H9 (cell line): Measurements from ENCODE around the gene WDFY1. TPM values are rescaled to one million over a fixed set of nuclear protein-coding genes. Genes with fewer than 3 reads are reported as not detected.
"Not testable (repeated sequence)": the region's sequence is repeated elsewhere in the genome, so short reads cannot be mapped to it uniquely, and the experiment has no call there.

Experiments used
- DNase-seq: peaks from one replicate; pipeline ENCODE4 v3.0.0-alpha.2; 2017
- H2AFZ ChIP-seq: one replicate; pipeline ENCODE4 v1.6.1; 2013; ENCODE audit warnings: mild to moderate bottlenecking, low read length, control low read depth, moderate library complexity
- H2AK5ac ChIP-seq: 2 replicates; pipeline ENCODE4 v1.6.1; 2013; ENCODE audit warnings: low read length, control low read depth, mixed read lengths; ENCODE audit not compliant: insufficient read length
- H2BK120ac ChIP-seq: one replicate; pipeline ENCODE4 v1.6.1; 2013; ENCODE audit warnings: low read depth, mild to moderate bottlenecking, low read length, control low read depth, inconsistent platforms; ENCODE audit not compliant: poor library complexity, severe bottlenecking
- H2BK12ac ChIP-seq: 2 replicates; pipeline ENCODE4 v1.6.1; 2013; ENCODE audit warnings: low read length, control low read depth, mixed read lengths, low read depth; ENCODE audit not compliant: insufficient read length
- H2BK15ac ChIP-seq: 2 replicates; pipeline ENCODE4 v1.6.1; 2013; ENCODE audit warnings: low read depth, low read length, control low read depth
- H2BK20ac ChIP-seq: one replicate; pipeline ENCODE4 v1.6.1; 2013; ENCODE audit warnings: low read depth, mild to moderate bottlenecking, low read length, control low read depth, inconsistent platforms; ENCODE audit not compliant: poor library complexity, severe bottlenecking
- H2BK5ac ChIP-seq: 2 replicates; pipeline ENCODE4 v1.6.1; 2013; ENCODE audit warnings: low read length, control low read depth, mixed read lengths; ENCODE audit not compliant: insufficient read length
- H3K14ac ChIP-seq: 2 replicates; pipeline ENCODE4 v1.6.1; 2013; ENCODE audit warnings: low read length, control low read depth; ENCODE audit not compliant: insufficient read depth
- H3K18ac ChIP-seq: 2 replicates; pipeline ENCODE4 v1.6.1; 2013; ENCODE audit warnings: low read depth, mild to moderate bottlenecking, mixed read lengths, low read length, control low read depth; ENCODE audit not compliant: insufficient read length
- H3K23ac ChIP-seq: 2 replicates; pipeline ENCODE4 v1.6.1; 2013; ENCODE audit warnings: low read length, control low read depth, mixed read lengths, low read depth; ENCODE audit not compliant: insufficient read length
- H3K23me2 ChIP-seq: 2 replicates; pipeline ENCODE4 v1.6.1; 2013; ENCODE audit warnings: low read depth, mild to moderate bottlenecking, mixed read lengths, low read length, control low read depth; ENCODE audit not compliant: insufficient read length, poor library complexity, severe bottlenecking
- H3K27ac ChIP-seq: 2 replicates; pipeline ENCODE4 v1.5.1; 2013; ENCODE audit warnings: low read length, control low read depth, mixed read lengths, low read depth; ENCODE audit not compliant: insufficient read length
- H3K27me3 ChIP-seq: 2 replicates; pipeline ENCODE4 v1.6.1; 2013; ENCODE audit warnings: low read length, control low read depth, inconsistent platforms; ENCODE audit not compliant: insufficient read depth
- H3K4ac ChIP-seq: 2 replicates; pipeline ENCODE4 v1.6.1; 2013; ENCODE audit warnings: low read depth, mild to moderate bottlenecking, control low read depth, inconsistent platforms, low read length, moderate library complexity
- H3K4me1 ChIP-seq: 2 replicates; pipeline ENCODE4 v1.6.1; 2013; ENCODE audit warnings: low read length, control low read depth, inconsistent platforms; ENCODE audit not compliant: insufficient read depth
- H3K4me2 ChIP-seq: 2 replicates; pipeline ENCODE4 v1.6.1; 2013; ENCODE audit warnings: low read length, control low read depth, mixed read lengths; ENCODE audit not compliant: insufficient read length, insufficient read depth
- H3K56ac ChIP-seq: 2 replicates; pipeline ENCODE4 v1.6.1; 2013; ENCODE audit warnings: low read depth, mild to moderate bottlenecking, mixed read lengths, low read length, control low read depth; ENCODE audit not compliant: insufficient read length
- H3K79me1 ChIP-seq: 2 replicates; pipeline ENCODE4 v1.6.1; 2013; ENCODE audit warnings: low read depth, mild to moderate bottlenecking, moderate library complexity, low read length, control low read depth, inconsistent platforms; ENCODE audit not compliant: insufficient read depth, poor library complexity, severe bottlenecking
- H3K79me2 ChIP-seq: 2 replicates; pipeline ENCODE4 v1.6.1; 2013; ENCODE audit warnings: low read length, control low read depth, inconsistent platforms; ENCODE audit not compliant: insufficient read depth
- H3K9ac ChIP-seq: 2 replicates; pipeline ENCODE4 v1.6.1; 2013; ENCODE audit warnings: low read length, control low read depth, mixed read lengths; ENCODE audit not compliant: insufficient read length; ENCODE audit errors: extremely low read depth
- H3K9me3 ChIP-seq: one replicate; pipeline ENCODE4 v1.6.1; 2013; ENCODE audit warnings: low read depth, low read length, inconsistent platforms; ENCODE audit not compliant: control insufficient read depth
- H3T11ph ChIP-seq: one replicate; pipeline ENCODE4 v1.6.1; 2013; ENCODE audit warnings: mild to moderate bottlenecking, low read length, control low read depth, inconsistent platforms
- H4K20me1 ChIP-seq: one replicate; pipeline ENCODE4 v1.6.1; 2013; ENCODE audit not compliant: control insufficient read depth, insufficient read length, insufficient read depth
- H4K5ac ChIP-seq: 2 replicates; pipeline ENCODE4 v1.6.1; 2013; ENCODE audit warnings: low read depth, mild to moderate bottlenecking, mixed read lengths, low read length, control low read depth; ENCODE audit not compliant: insufficient read length
- H4K8ac ChIP-seq: replicated peaks from 2 replicates; pipeline ENCODE4 v1.6.1; 2013; ENCODE audit warnings: low read length, control low read depth, mixed read lengths, low read depth; ENCODE audit not compliant: insufficient read length
- H4K91ac ChIP-seq: 2 replicates; pipeline ENCODE4 v1.6.1; 2013; ENCODE audit warnings: low read depth, mild to moderate bottlenecking, moderate library complexity, mixed read lengths, low read length, control low read depth; ENCODE audit not compliant: insufficient read length
- H3K27ac Mint-ChIP-seq, 3 experiments: 2 replicates in 2 of 3; 3 replicates in 1 of 3; pipeline ENCODE4 v1.8.0; 2020 to 2021; ENCODE audit warnings: mixed read lengths in 3 of 3, mild to moderate bottlenecking in 1 of 3, moderate library complexity in 1 of 3
- H3K27me3 Mint-ChIP-seq: 2 replicates; pipeline ENCODE4 v1.8.0; 2021; ENCODE audit warnings: low read depth, mild to moderate bottlenecking, moderate library complexity, mixed read lengths
- H3K36me3 Mint-ChIP-seq, 3 experiments: 2 replicates in 2 of 3; 3 replicates in 1 of 3; pipeline ENCODE4 v1.8.0; 2020 to 2021; ENCODE audit warnings: low read depth in 3 of 3, mixed read lengths in 3 of 3; ENCODE audit not compliant: insufficient read depth in 1 of 3
- H3K4me1 Mint-ChIP-seq, 2 experiments: 2 replicates each; pipeline ENCODE4 v1.8.0; 2020; ENCODE audit warnings: mixed read lengths in 2 of 2
- H3K4me3 Mint-ChIP-seq, 2 experiments: 2 replicates in 1 of 2; 3 replicates in 1 of 2; pipeline ENCODE4 v1.8.0; 2020 to 2021; ENCODE audit warnings: mild to moderate bottlenecking in 2 of 2, mixed read lengths in 2 of 2, moderate library complexity in 1 of 2
- H3K9me3 Mint-ChIP-seq, 2 experiments: 2 replicates in 1 of 2; 3 replicates in 1 of 2; pipeline ENCODE4 v1.8.0; 2020; ENCODE audit warnings: mild to moderate bottlenecking in 2 of 2, mixed read lengths in 2 of 2, moderate library complexity in 1 of 2
- CTCF ChIP-seq: fragments of 200-600 bp; sonication (generic); conservative IDR thresholded peaks from 3 replicates; pipeline ENCODE4 v1.8.0; 2021; ENCODE audit warnings: antibody characterized with exemption, mild to moderate bottlenecking
- WGBS: extraction: QIAGEN DNeasy Blood & Tissue Kit; methylation state at CpG from one replicate; pipeline ENCODE4 v1.1.7; 2013; ENCODE audit warnings: missing lambda C conversion rate, low lambda C conversion rate, mixed read lengths; ENCODE audit not compliant: insufficient read length; ENCODE audit errors: extremely low coverage; 5-methylcytosine and 5-hydroxymethylcytosine counted together
- total RNA-seq: library from RNA; stranded (reverse); gene quantifications from 2 replicates; pipeline ENCODE4 v1.2.1, GENCODE V29; 2021

Gene WDFY1
- total RNA-seq, 1 experiment from 2014 or later, result 54.1 TPM

GRCh38 chr2:223873672-223874071 lies 71.5 kb downstream of the WDFY1 start:
- Histone ChIP-seq H3K4ac (no peak overlapping the region), H2BK120ac (no peak overlapping the region), H3K18ac (no peak overlapping the region), H3K4me1 (no peaks in the 10 kb centered on the region), H3K79me2 (no peaks in the 10 kb centered on the region), H3K9me3 (no peaks in the 10 kb centered on the region), H4K20me1 (no peaks in the 10 kb centered on the region), H3K23ac (no peak overlapping the region), H2BK15ac (no peak overlapping the region), H3K23me2 (no peaks in the 10 kb centered on the region), H4K91ac (no peak overlapping the region), H3K27ac (no peak overlapping the region), H3K79me1 (no peaks in the 10 kb centered on the region), H2AK5ac (no peak overlapping the region), H3K9ac (no peak overlapping the region), H4K5ac (no peak overlapping the region), H2BK5ac (no peak overlapping the region), H2AFZ (no peak overlapping the region), H2BK12ac (no peak overlapping the region), H3T11ph (no peak overlapping the region), H3K4me2 (no peak overlapping the region), H3K56ac (no peak overlapping the region), H3K27me3 (no peaks in the 10 kb centered on the region), H3K14ac (no peak overlapping the region), H4K8ac (no peak overlapping the region), H2BK20ac (no peak overlapping the region)
- no CpG with 5 or more reads among the region's 3 CpGs for WGBS
- Mint-ChIP-seq H3K27me3 (no peaks in the 10 kb centered on the region), H3K36me3 (peaks cover 14 to 41% (median 27%) of the 10 kb centered on the region in 3 experiments), H3K4me3 (no peak overlapping the region), H3K27ac (0 out of 7 replicates have a peak overlapping the region, but pooled peaks of 1 of the 3 experiments have one; percentile 60), H3K4me1 (no peaks in the 10 kb centered on the region), H3K9me3 (no peaks in the 10 kb centered on the region)
- DNase-seq, result no peak
- TF ChIP-seq CTCF, result no peak

GRCh38 chr2:223872772-223873171 lies 72.4 kb downstream of the WDFY1 start:
- H3K9me3 Mint-ChIP-seq, H3K23ac ChIP-seq, H2BK12ac ChIP-seq, H3K4me2 ChIP-seq, H3K9me3 ChIP-seq, H3K4me1 Mint-ChIP-seq, H4K91ac ChIP-seq, H3K79me2 ChIP-seq, H3K27me3 ChIP-seq, H2BK5ac ChIP-seq, H2AK5ac ChIP-seq, H3K4ac ChIP-seq, H2AFZ ChIP-seq, DNase-seq, H3K14ac ChIP-seq, H3K23me2 ChIP-seq, H3K27ac ChIP-seq, H4K20me1 ChIP-seq, H4K8ac ChIP-seq, H4K5ac ChIP-seq, H3T11ph ChIP-seq, H3K18ac ChIP-seq, H3K27me3 Mint-ChIP-seq, H3K56ac ChIP-seq, H2BK120ac ChIP-seq, H3K27ac Mint-ChIP-seq, H2BK15ac ChIP-seq, H2BK20ac ChIP-seq, H3K4me1 ChIP-seq, H3K9ac ChIP-seq, H3K79me1 ChIP-seq, H3K4me3 Mint-ChIP-seq: not testable (repeated sequence)
- peaks cover 8 to 32% (median 18%) of the 10 kb centered on the region in 3 experiments for H3K36me3 Mint-ChIP-seq
- WGBS, result no CpG with 5 or more reads among the region's 2 CpGs
